Neural progenitor cell (in vitro differentiated cells): ENCODE data around the gene SPON1. TPM values are rescaled to one million over a fixed set of nuclear protein-coding genes. Genes with fewer than 3 reads are reported as not detected.
"Not testable (repeated sequence)": the region's sequence is repeated elsewhere in the genome, so short reads cannot be mapped to it uniquely, and the experiment has no call there.

Experiments used
- DNase-seq: peaks from one replicate; pipeline ENCODE4 v3.0.0-alpha.2; 2016; ENCODE audit warnings: low spot score
- H2AFZ ChIP-seq: fragments of 200-600 bp; sonication (generic); replicated peaks from 2 replicates; pipeline ENCODE4 v1.6.1; 2016; ENCODE audit warnings: antibody characterized with exemption
- H3F3A ChIP-seq: fragments of 200-600 bp; sonication (generic); 2 replicates; pipeline ENCODE4 v1.6.1; 2016; ENCODE audit warnings: antibody characterized with exemption, low read depth
- H3K27ac ChIP-seq: fragments of 200-600 bp; sonication (generic); 2 replicates; pipeline ENCODE4 v1.5.1; 2016; ENCODE audit warnings: mild to moderate bottlenecking
- H3K27me3 ChIP-seq: fragments of 200-600 bp; sonication (generic); 2 replicates; pipeline ENCODE4 v1.6.1; 2016; ENCODE audit warnings: mild to moderate bottlenecking, moderate library complexity
- H3K36me3 ChIP-seq: fragments of 200-600 bp; sonication (generic); 2 replicates; pipeline ENCODE4 v1.5.1; 2016
- H3K4me1 ChIP-seq: fragments of 200-600 bp; sonication (generic); 2 replicates; pipeline ENCODE4 v1.6.1; 2016; ENCODE audit warnings: mixed run types
- H3K4me2 ChIP-seq: fragments of 200-600 bp; sonication (generic); 2 replicates; pipeline ENCODE4 v1.6.1; 2016
- H3K4me3 ChIP-seq: fragments of 200-600 bp; sonication (generic); 2 replicates; pipeline ENCODE4 v1.5.1; 2016
- H3K79me2 ChIP-seq: fragments of 200-600 bp; sonication (generic); 2 replicates; pipeline ENCODE4 v1.6.1; 2016; ENCODE audit warnings: low read depth
- H3K9ac ChIP-seq: fragments of 200-600 bp; sonication (generic); 2 replicates; pipeline ENCODE4 v1.6.1; 2016
- H3K9me3 ChIP-seq: fragments of 200-600 bp; sonication (generic); 2 replicates; pipeline ENCODE4 v1.5.1; 2016; ENCODE audit warnings: low read depth
- H4K20me1 ChIP-seq: fragments of 200-600 bp; sonication (generic); 2 replicates; pipeline ENCODE4 v1.6.1; 2016; ENCODE audit warnings: low read depth
- H3K27ac Mint-ChIP-seq: 3 replicates; pipeline ENCODE4 v1.8.0; 2021; ENCODE audit warnings: mixed read lengths
- H3K27me3 Mint-ChIP-seq: 2 replicates; pipeline ENCODE4 v1.8.0; 2022; ENCODE audit warnings: low read depth, mild to moderate bottlenecking, inconsistent platforms, moderate library complexity, mixed read lengths; ENCODE audit not compliant: insufficient read depth
- H3K36me3 Mint-ChIP-seq: 3 replicates; pipeline ENCODE4 v1.8.0; 2021; ENCODE audit warnings: mixed read lengths
- H3K4me1 Mint-ChIP-seq: 3 replicates; pipeline ENCODE4 v1.8.0; 2021; ENCODE audit warnings: mixed read lengths
- H3K4me3 Mint-ChIP-seq: 3 replicates; pipeline ENCODE4 v1.8.0; 2021; ENCODE audit warnings: mild to moderate bottlenecking, moderate library complexity, mixed read lengths
- H3K9me3 Mint-ChIP-seq: 3 replicates; pipeline ENCODE4 v1.8.0; 2020; ENCODE audit warnings: mixed read lengths
- CTCF ChIP-seq: fragments of 200-600 bp; sonication (generic); IDR thresholded peaks from 2 replicates; pipeline ENCODE4 v1.5.1; 2017; ENCODE audit warnings: antibody characterized with exemption, mild to moderate bottlenecking
- EZH2 ChIP-seq: fragments of 200-600 bp; sonication (generic); IDR thresholded peaks from 2 replicates; pipeline ENCODE4 v1.6.1; 2017; ENCODE audit warnings: antibody characterized with exemption, mild to moderate bottlenecking, moderate library complexity
- EZH2phosphoT487 ChIP-seq: fragments of 200-600 bp; sonication (generic); IDR thresholded peaks from 2 replicates; pipeline ENCODE4 v1.6.1; 2017; ENCODE audit warnings: antibody characterized with exemption
- total RNA-seq: library from RNA; depleted of rRNA; stranded (reverse); fragments of >200 nt; gene quantifications from 2 replicates; pipeline ENCODE4 v1.2.3, GENCODE V29; 2015; ENCODE audit warnings: low replicate concordance

The SPON1 gene
- total RNA-seq, 1 donor from 2014 or later: 35.4 TPM

GRCh38 chr11:14079797-14080196, 117.3 kb downstream of the SPON1 start:
- Mint-ChIP-seq H3K9me3 (no peaks in the 10 kb centered on the region), H3K4me1 (peaks cover 15% of the 10 kb centered on the region), H3K4me3 (no peak overlapping the region), H3K27ac (no peak overlapping the region), H3K27me3 (peaks cover 4% of the 10 kb centered on the region), H3K36me3 (no peaks in the 10 kb centered on the region)
- Histone ChIP-seq H3F3A (peaks cover 18% of the 10 kb centered on the region), H3K79me2 (no peaks in the 10 kb centered on the region), H3K4me3 (no peak overlapping the region), H3K27me3 (no peaks in the 10 kb centered on the region), H3K27ac (no peak overlapping the region), H2AFZ (no peak overlapping the region), H3K4me1 (peaks cover 23% of the 10 kb centered on the region), H3K9ac (no peak overlapping the region), H3K9me3 (no peaks in the 10 kb centered on the region), H4K20me1 (no peaks in the 10 kb centered on the region), H3K4me2 (no peak overlapping the region), H3K36me3 (no peaks in the 10 kb centered on the region)
- no peak for TF ChIP-seq EZH2
- TF ChIP-seq CTCF: no peak
- no peak for TF ChIP-seq EZH2phosphoT487
- DNase-seq: no peak

- Histone ChIP-seq H4K20me1 (no peaks in the 10 kb centered on the region), H3K4me2 (no peak overlapping the region), H3K9me3 (no peaks in the 10 kb centered on the region), H3K4me1 (peaks cover 12% of the 10 kb centered on the region), H3K27me3 (no peaks in the 10 kb centered on the region), H3K4me3 (no peak overlapping the region), H3K9ac (no peak overlapping the region), H3K36me3 (no peaks in the 10 kb centered on the region), H2AFZ (no peak overlapping the region), H3F3A (peaks cover 8% of the 10 kb centered on the region), H3K79me2 (no peaks in the 10 kb centered on the region), H3K27ac (no peak overlapping the region)
- peaks cover 12% of the 10 kb centered on the region for H3K4me1 Mint-ChIP-seq
- TF ChIP-seq CTCF: no peak
- no peak for TF ChIP-seq EZH2
- no peak for TF ChIP-seq EZH2phosphoT487
- DNase-seq: peak; percentile 38
- H3K27ac Mint-ChIP-seq: peak overlapping the region; percentile 7
- H3K27me3 Mint-ChIP-seq: peaks cover 4% of the 10 kb centered on the region
- no peaks in the 10 kb centered on the region for H3K9me3 Mint-ChIP-seq
- H3K36me3 Mint-ChIP-seq: no peaks in the 10 kb centered on the region
- H3K4me3 Mint-ChIP-seq: no peak overlapping the region
These were observed 119.2 kb downstream of the SPON1 start for GRCh38 chr11:14081581-14082231.

- H3K27ac Mint-ChIP-seq: no peak overlapping the region
- H3K9me3 ChIP-seq: no peaks in the 10 kb centered on the region
- peaks cover 4% of the 10 kb centered on the region for H3K27me3 Mint-ChIP-seq
- H4K20me1 ChIP-seq: no peaks in the 10 kb centered on the region
- H3F3A ChIP-seq: peaks cover 8% of the 10 kb centered on the region
- H2AFZ ChIP-seq: no peak overlapping the region
- no peaks in the 10 kb centered on the region for H3K9me3 Mint-ChIP-seq
- peaks cover 12% of the 10 kb centered on the region for H3K4me1 ChIP-seq
- no peaks in the 10 kb centered on the region for H3K36me3 Mint-ChIP-seq
- H3K27ac ChIP-seq: no peak overlapping the region
- peaks cover 12% of the 10 kb centered on the region for H3K4me1 Mint-ChIP-seq
- TF ChIP-seq CTCF: no peak
- no peak for TF ChIP-seq EZH2
- no peak for TF ChIP-seq EZH2phosphoT487
- H3K4me2 ChIP-seq: no peak overlapping the region
- no peaks in the 10 kb centered on the region for H3K27me3 ChIP-seq
- no peak overlapping the region for H3K4me3 ChIP-seq
- H3K9ac ChIP-seq: no peak overlapping the region
- no peaks in the 10 kb centered on the region for H3K79me2 ChIP-seq
- no peak overlapping the region for H3K4me3 Mint-ChIP-seq
- no peak for DNase-seq
- no peaks in the 10 kb centered on the region for H3K36me3 ChIP-seq
These were observed 119.8 kb downstream of the SPON1 start for GRCh38 chr11:14082338-14082737.

GRCh38 chr11:14088861-14089260, 126.3 kb downstream of the SPON1 start:
- H3K4me2 ChIP-seq, H3K4me1 Mint-ChIP-seq, H3K36me3 Mint-ChIP-seq, H3K9me3 Mint-ChIP-seq, H3F3A ChIP-seq, H4K20me1 ChIP-seq, H3K27me3 Mint-ChIP-seq, H3K4me1 ChIP-seq, H3K27me3 ChIP-seq, H3K79me2 ChIP-seq, DNase-seq, H3K4me3 Mint-ChIP-seq, H3K4me3 ChIP-seq, H3K36me3 ChIP-seq, H3K27ac ChIP-seq, H3K9ac ChIP-seq, H3K27ac Mint-ChIP-seq, H2AFZ ChIP-seq, H3K9me3 ChIP-seq: not testable (repeated sequence)
